ENCODE data around the gene PYGO1.

DNA sequence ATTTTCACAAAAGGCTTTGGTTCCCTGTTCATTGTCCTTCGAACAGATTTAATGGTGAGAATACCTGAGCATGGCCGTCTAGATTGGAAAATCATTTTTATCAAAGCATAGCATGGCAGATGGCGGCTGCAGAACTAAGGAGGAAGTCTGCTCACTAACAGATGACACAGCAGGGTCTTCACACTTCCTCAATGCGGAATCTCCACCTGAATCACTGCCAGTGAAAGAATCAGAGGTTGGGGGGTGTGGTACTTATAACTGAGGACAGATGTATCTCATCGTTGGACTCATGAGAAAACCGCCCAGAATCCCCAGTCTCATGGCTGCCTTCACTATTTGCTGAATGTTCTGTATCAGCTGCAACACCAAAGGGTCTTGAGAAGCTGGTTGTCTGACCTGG lies 31.6 kb upstream of the PYGO1 start:
- no peak for TF ChIP-seq POLR2A (conservative IDR thresholded peaks at IDR 0.05)
- no peak for TF ChIP-seq ZBED1 (IDR thresholded peaks at IDR 0.05)
- TF ChIP-seq KAT8 (IDR thresholded peaks at IDR 0.05; ENCODE audit: low read depth): no peak
- TF ChIP-seq ZNF707 (CRISPR knock-in tag; conservative IDR thresholded peaks at IDR 0.05): no peak
- TF ChIP-seq ZNF121 (CRISPR knock-in tag; conservative IDR thresholded peaks at IDR 0.05): no peak
- no peak for TF ChIP-seq ZBTB2 (IDR thresholded peaks at IDR 0.05)
- no peak for TF ChIP-seq ZNF316 (IDR thresholded peaks at IDR 0.05)
- TF ChIP-seq EZH2 (IDR thresholded peaks at IDR 0.05; ENCODE audit: borderline replicate concordance, low read depth, low read length): no peak
- no peak for TF ChIP-seq CTCF (IDR thresholded peaks at IDR 0.05 in 2 of 3, conservative IDR thresholded peaks at IDR 0.05 in 1 of 3; ENCODE audit: insufficient read depth in 2 of 3, low read depth in 1 of 3, low read length in 3 of 3)
- TF ChIP-seq PHF21A (IDR thresholded peaks at IDR 0.05; ENCODE audit: borderline replicate concordance, low read depth): no peak
- TF ChIP-seq EP300 (IDR thresholded peaks at IDR 0.05; ENCODE audit: low read length): no peak
- TF ChIP-seq BRF1 (IDR thresholded peaks at IDR 0.05; ENCODE audit: borderline replicate concordance, extremely low read depth, insufficient read length): no peak
- TF ChIP-seq MAFK (IDR thresholded peaks at IDR 0.05; ENCODE audit: low read length): no peak
- TF ChIP-seq, protein P1, sequence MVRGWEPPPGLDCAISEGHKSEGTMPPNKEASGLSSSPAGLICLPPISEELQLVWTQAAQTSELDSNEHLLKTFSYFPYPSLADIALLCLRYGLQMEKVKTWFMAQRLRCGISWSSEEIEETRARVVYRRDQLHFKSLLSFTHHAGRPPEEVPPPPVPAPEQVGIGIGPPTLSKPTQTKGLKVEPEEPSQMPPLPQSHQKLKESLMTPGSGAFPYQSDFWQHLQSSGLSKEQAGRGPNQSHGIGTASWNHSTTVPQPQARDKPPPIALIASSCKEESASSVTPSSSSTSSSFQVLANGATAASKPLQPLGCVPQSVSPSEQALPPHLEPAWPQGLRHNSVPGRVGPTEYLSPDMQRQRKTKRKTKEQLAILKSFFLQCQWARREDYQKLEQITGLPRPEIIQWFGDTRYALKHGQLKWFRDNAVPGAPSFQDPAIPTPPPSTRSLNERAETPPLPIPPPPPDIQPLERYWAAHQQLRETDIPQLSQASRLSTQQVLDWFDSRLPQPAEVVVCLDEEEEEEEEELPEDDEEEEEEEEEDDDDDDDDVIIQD (CRISPR knock-in tag; IDR thresholded peaks at IDR 0.05): no peak
